GM18870 (cell line): ENCODE measurements around the gene ABCC5.

Experiments
- ATAC-seq: cut with Tn5 transposase; IDR thresholded peaks from one replicate; pipeline ENCODE4 v1.9.1; 2021; ENCODE audit warnings: moderate library complexity; ENCODE audit not compliant: unreplicated experiment

The ABCC5 gene

DNA sequence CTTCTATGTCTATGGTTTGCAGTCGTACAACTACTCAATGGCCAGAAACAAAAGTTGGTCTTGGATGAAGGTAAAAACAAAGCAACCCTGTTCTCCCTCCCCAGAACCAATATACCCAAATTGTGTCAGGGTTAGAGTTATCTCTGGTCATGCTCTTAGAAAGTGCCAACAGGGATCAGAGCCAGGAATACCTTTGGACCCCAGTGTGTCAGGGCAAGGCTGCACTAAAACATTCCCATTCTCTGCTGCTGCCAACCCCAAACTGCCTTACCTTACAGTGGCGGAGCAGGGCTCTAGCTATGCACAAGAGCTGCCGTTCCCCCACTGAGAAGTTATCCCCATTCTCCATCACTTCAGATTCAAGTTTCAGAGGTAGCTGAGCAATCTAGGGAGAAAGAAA lies 90.6 kb downstream of the ABCC5 start:
- no peak for ATAC-seq

- no peak for ATAC-seq
Observed at GRCh38 chr3:183924956-183925355, 92.7 kb downstream of the ABCC5 start.

- no peak for ATAC-seq
Observed at GRCh38 chr3:183924543-183924942, 93.1 kb downstream of the ABCC5 start.

DNA sequence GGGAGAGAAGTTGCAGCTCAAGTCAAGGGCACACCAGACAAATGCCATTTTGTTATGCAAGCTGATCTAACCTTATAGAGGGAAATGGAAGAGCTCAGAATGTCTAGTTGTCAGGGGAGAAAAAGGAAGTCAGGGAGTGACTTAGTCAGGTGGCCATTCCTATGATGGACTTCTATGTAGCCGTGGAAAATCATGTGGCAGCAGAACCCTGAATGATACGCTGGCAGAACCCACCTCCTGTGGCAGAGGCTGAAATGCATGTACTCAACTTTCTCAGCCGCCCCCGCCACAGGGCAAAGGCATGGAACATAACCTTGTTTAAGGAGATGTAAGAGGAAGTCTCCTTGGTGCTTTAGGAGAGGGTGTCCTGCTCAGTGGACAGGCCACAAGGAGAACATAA lies 95.3 kb downstream of the ABCC5 start:
- ATAC-seq, result no peak

DNA sequence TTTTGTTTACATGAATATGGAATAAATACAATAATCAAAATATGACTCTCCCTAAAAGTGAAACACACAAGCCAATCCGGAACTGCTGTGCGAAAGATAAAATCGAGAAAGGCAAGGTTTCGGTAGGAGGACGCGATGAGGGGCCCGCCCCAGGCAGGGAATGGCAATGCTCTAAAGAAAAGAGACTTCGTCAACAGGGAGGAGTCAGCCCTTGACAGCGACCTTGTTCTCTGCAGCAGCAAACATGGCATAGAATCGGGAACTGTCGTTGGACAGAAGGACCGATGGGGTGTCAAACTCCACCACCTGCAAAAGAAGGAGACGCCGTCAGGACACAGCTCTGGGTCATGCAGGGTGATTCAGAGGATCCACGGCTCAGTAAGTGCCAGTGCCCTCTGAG lies 96.6 kb downstream of the ABCC5 start:
- ATAC-seq, result no peak

- ATAC-seq, result no peak
Observed at GRCh38 chr3:183920416-183920815, 97.3 kb downstream of the ABCC5 start.

GRCh38 chr3:183918178-183918577 lies 99.5 kb downstream of the ABCC5 start:
- no peak for ATAC-seq

GRCh38 chr3:183917776-183918175 lies 99.9 kb downstream of the ABCC5 start:
- ATAC-seq, result no peak

DNA sequence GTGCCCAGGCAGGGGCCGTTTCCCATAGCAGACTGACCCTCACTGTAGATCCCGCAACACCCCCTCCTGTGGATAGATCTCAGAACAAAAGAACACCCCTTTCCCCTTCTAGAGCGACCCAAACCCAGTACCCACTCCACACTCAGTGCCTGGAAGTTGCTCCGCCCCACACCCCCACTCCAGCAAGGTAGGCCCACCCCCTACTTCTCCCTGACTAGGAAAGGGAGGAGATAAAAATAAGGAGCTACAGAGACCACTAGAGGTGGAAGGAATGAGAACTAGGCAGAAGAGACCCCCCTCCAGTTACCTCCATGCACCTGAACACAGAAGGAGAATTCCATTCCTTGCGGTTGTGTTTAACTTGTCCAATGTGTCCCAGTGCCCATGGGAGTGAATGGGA lies 102.8 kb downstream of the ABCC5 start:
- no peak for ATAC-seq

DNA sequence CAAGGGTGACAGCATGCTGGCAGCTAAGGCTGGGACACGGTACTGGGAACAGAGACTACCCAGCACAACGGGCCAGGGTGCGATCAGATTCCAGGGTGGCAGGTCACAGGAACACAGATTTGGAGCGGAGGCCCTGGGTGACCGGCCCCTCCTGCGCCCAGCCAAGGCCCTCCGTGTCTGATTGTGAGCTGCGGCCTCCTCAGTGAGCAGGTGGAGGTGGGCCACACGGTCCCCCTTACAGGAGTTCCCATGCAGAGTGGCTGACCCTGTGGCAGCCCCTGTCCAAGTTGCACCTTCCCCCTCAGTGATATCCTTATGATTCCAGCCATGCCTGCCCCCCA lies 104.1 kb downstream of the ABCC5 start:
- ATAC-seq, result no peak

DNA sequence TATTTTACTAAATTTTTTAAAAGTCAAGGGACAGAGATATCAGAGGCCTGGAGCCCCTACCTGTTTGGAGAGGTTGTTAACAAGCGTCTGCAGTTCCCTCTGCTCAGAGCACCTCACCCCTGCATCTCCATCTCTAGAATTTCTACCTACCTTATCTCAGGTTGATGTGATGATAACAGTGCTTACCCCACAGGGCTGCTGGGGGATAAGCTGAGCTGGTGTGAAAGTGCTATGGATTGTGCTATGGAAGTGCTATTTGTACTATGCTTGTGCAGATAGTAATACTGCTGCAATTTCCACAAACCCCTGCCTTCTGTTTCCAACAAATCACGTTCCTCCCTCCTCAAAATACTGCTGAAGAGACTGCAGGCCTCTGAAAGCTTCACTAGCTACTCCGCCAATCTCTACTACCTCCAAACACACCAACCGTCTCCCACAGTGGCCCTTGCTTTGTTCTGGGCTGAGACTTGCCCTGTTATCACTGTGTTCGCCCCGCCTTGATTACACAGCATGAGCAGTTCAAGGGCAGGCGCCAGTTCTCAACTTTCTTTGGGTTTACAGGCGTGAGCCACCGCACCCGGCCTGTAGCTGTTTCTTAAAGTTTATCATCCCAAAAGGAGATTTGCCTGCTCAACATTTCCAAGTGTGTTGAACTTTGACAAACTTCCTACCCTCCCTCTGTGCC lies 104.6 kb downstream of the ABCC5 start:
- no peak for ATAC-seq

DNA sequence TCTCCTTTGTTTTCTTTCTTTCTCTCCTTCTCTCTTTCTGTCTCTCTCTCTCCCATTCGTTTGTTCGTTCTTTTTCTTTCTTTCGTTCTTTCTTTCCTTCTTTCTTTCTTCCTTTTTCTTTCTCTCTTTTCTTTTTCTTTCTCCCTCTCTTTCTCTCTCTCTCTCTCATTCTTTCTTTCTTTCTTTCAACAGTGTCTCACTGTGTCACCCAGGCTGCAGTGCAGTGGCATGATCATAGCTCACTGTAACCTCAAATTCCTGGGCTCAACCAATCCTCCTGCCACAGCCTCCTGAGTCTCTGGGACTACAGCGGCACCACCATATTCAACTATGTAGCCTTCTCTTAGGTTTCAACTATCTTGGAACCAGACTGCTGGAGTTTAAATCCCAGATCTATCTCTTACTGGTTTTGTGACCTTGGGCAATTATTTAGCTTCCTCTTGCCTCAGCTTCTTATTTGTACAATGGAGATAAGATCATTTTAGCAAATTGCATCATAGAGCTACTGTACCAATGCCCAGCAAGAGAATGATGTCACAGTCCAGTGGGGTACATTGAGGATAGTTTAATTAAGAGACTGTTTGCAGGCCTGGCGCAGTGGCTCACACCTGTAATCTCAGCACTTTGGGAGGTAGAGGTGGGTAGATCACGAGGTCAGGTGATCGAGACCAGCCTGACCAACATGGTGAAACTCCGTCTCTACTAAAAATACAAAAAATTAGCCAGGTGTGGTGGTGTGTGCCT lies 105.7 kb downstream of the ABCC5 start:
- no peak for ATAC-seq

- no peak for ATAC-seq
Observed at GRCh38 chr3:183911087-183911486, 106.6 kb downstream of the ABCC5 start.

DNA sequence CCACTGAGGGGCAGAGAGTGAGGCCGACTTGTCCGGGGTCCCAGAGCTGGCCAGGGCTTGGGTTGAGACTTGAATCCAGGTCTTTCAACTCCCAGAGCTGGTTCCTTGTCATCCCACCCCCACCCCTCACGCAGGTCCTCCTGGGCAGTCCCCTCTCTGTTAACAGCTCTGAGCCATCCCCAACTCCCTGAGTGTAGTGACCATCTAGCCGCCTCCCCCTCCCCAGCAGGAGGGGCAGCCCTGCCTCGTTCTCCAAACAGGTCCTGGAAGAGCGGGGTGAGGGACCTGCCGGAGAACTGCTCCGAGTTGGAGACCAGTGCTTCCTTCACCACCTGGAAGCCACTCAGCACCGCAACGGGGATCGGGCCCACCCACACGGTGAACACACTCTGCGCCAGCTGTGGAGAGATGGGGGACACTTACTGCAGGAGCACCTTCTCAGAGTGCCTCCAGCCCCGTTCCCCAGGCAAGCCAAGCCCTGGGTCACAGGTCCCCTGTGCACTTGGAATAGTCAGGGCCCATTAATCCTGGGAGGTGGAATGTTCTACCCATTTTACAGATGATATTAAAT lies 108.6 kb downstream of the ABCC5 start:
- ATAC-seq, result no peak

GRCh38 chr3:183907911-183908331 lies 109.8 kb downstream of the ABCC5 start:
- no peak for ATAC-seq

DNA sequence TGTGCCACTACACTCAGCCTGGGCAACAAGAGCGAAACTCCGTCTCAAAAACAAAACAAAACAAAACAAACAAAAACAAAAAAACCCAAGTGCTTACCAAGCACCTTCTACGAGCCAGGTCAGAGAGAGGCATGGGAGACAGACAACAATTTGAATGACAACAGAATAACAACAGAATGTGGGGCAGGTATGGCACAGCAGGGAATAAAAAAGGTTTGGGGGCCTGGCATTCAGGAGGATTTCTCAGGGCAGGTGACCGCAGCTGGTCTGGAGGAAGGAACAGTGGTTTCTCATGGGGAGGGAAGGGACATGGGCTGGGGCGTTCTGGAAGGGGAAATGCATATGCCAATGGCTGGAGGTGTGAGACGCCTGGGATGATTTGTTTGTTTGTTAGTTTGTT lies 110.5 kb downstream of the ABCC5 start:
- ATAC-seq, result no peak

- no peak for ATAC-seq
Observed at GRCh38 chr3:183906234-183906921, 111.3 kb downstream of the ABCC5 start.

DNA sequence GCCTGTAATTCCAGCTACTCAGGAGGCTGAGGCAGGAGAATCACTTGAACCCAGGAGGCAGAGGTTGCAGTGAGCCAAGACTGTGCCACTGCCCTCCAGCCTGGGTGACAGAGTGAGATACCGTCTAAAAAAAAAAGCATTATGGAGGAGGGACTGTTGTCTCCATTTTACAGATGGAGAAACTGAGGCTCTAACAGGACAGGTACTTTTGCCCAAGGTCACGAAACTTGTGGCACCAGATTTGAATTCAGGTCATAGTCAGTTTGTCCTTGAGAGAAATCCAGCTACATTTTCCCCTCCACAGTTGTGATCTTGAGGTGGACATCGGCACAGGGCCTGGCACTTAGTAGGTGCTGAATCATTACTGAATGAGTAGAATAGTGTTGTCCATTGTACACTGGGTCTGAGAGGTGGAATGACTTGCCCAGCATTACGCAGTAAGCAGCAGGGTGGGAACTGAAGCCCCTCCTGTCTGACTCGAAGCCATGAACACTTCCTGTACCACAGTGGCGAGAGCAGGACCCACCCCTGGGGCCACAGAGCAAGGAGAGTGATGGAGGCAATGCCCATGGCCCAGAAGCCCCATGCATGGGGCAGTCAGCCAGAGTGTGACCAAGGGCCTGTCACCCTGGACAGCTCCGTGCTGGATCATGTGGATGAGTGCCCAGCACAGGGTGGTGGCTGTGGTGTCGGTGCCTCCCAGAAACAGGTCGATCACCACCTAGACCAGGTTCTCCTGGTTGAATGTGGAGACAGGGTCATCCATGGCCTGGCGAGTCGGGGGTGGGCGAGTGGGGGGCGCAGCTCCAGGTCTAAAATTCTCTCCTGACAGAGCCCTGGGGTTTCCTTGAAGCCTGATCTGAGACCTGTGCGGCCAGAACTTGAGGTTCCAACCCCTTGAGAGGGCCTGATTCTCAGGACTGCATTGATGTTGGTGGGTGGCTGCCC lies 112.6 kb downstream of the ABCC5 start:
- ATAC-seq, result no peak

- no peak for ATAC-seq
Observed at GRCh38 chr3:183898028-183898431, 119.7 kb downstream of the ABCC5 start.

DNA sequence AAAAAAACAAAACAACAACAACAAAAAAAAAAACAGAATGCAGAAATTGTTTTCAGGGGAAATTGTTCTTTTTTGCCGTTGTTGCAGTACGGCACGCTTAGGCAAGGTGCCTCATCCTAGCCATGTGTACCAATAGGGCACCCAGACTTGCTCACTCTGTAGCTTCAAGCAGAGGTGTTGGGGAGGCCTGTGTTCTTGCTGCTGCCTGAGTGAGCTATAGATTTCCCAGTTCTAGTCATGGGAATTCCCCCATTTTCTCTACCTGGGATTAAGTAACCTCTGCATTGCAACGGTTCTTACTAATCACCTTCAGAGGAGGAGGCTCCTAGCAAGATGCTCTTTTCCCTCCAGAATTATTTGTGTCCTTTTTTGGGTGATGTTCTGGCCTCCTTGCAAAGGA lies 120.1 kb downstream of the ABCC5 start:
- no peak for ATAC-seq

GRCh38 chr3:183896610-183897009 lies 121.1 kb downstream of the ABCC5 start:
- no peak for ATAC-seq
